ENCODE measurements around the gene ARRDC1. TPM values are rescaled to one million over a fixed set of nuclear protein-coding genes. Genes with fewer than 3 reads are reported as not detected.

Gene ARRDC1
- polyA plus RNA-seq (53.4 and 55.1 TPM in 2 replicates), polyA minus RNA-seq (12.8 and 16.3 TPM in 2 replicates)

GRCh38 chr9:137605121-137606004 is at the start of gene ARRDC1:
TSS of gene ARRDC1 (plus strand) at chr9:137605686. CDS start at chr9:137605718, 32 bp downstream.
- Histone ChIP-seq H3K4me2 (ENCODE audit: low read length) (peak within 1 kb of the TSS; percentile 94), H3K79me2 (replicated peaks; ENCODE audit: insufficient read depth, low read length) (no peaks in the 10 kb centered on the region), H3K27ac (ENCODE audit: low read length) (no peak within 1 kb of the TSS), H2AFZ (ENCODE audit: low read depth, low read length) (no peak within 1 kb of the TSS), H3F3A (ENCODE audit: insufficient read depth, low read length, poor library complexity, severe bottlenecking) (peaks cover 5% of the 10 kb centered on the region), H3K4me3 (ENCODE audit: low read length) (peak within 1 kb of the TSS; percentile 87), H3K27me3 (ENCODE audit: insufficient read depth, low read depth, low read length) (no peaks in the 10 kb centered on the region), H3K9me3 (ENCODE audit: low read length) (no peaks in the 10 kb centered on the region), H3K36me3 (ENCODE audit: insufficient read depth, low read length) (no peaks in the 10 kb centered on the region), H4K20me1 (ENCODE audit: insufficient read depth) (no peaks in the 10 kb centered on the region), H3K9ac (ENCODE audit: low read length) (peak within 1 kb of the TSS; percentile 69), H3K9me2 (ENCODE audit: insufficient read depth, low read length) (no peaks in the 10 kb centered on the region)
- TF ChIP-seq MXI1 (conservative IDR thresholded peaks at IDR 0.05; ENCODE audit: poor library complexity, severe bottlenecking): peak; percentile 71
- no peak for TF ChIP-seq REST (IDR thresholded peaks at IDR 0.05; ENCODE audit: borderline replicate concordance)
- peak; percentile 16 for TF ChIP-seq RAD21 (conservative IDR thresholded peaks at IDR 0.05)
- TF ChIP-seq CTCF (IDR thresholded peaks at IDR 0.05; ENCODE audit: poor library complexity, severe bottlenecking): no peak
- TF ChIP-seq POLR2AphosphoS5 (IDR thresholded peaks at IDR 0.05): peak; percentile 38
- no peak for TF ChIP-seq TAF1 (IDR thresholded peaks at IDR 0.05; ENCODE audit: low read depth)

GRCh38 chr9:137556069-137556838 is 49.2 kb upstream of the ARRDC1 start:
- Histone ChIP-seq H4K20me1 (ENCODE audit: insufficient read depth) (no peaks in the 10 kb centered on the region), H3K9ac (ENCODE audit: low read length) (no peak overlapping the region), H3K4me2 (ENCODE audit: low read length) (no peak overlapping the region), H3K36me3 (ENCODE audit: insufficient read depth, low read length) (no peaks in the 10 kb centered on the region), H3F3A (ENCODE audit: insufficient read depth, low read length, poor library complexity, severe bottlenecking) (no peaks in the 10 kb centered on the region), H3K9me3 (ENCODE audit: low read length) (no peaks in the 10 kb centered on the region), H2AFZ (ENCODE audit: low read depth, low read length) (no peak overlapping the region), H3K79me2 (replicated peaks; ENCODE audit: insufficient read depth, low read length) (no peaks in the 10 kb centered on the region), H3K27me3 (ENCODE audit: insufficient read depth, low read depth, low read length) (no peaks in the 10 kb centered on the region), H3K4me3 (ENCODE audit: low read length) (no peak overlapping the region), H3K27ac (ENCODE audit: low read length) (no peak overlapping the region), H3K9me2 (ENCODE audit: insufficient read depth, low read length) (no peaks in the 10 kb centered on the region)
- no peak for TF ChIP-seq EZH2 (IDR thresholded peaks at IDR 0.05; ENCODE audit: borderline replicate concordance, insufficient read depth, low read length, poor library complexity, severe bottlenecking)
- TF ChIP-seq EP300 (conservative IDR thresholded peaks at IDR 0.05; ENCODE audit: poor library complexity, severe bottlenecking): no peak
- no peak for TF ChIP-seq POLR2AphosphoS5 (IDR thresholded peaks at IDR 0.05)
- no peak for TF ChIP-seq TAF1 (IDR thresholded peaks at IDR 0.05; ENCODE audit: low read depth)
- no peak for TF ChIP-seq CTCF (IDR thresholded peaks at IDR 0.05; ENCODE audit: poor library complexity, severe bottlenecking)
- TF ChIP-seq MXI1 (conservative IDR thresholded peaks at IDR 0.05; ENCODE audit: poor library complexity, severe bottlenecking): no peak
- no peak for TF ChIP-seq RAD21 (conservative IDR thresholded peaks at IDR 0.05)
- TF ChIP-seq REST (IDR thresholded peaks at IDR 0.05; ENCODE audit: borderline replicate concordance): no peak
- no peak for TF ChIP-seq SMC3 (conservative IDR thresholded peaks at IDR 0.05; ENCODE audit: poor library complexity)
